NCI-H1436 (cell line): ENCODE measurements around the gene RRAS.

Experiments used
- DNase-seq: peaks from one replicate; lab custom pipeline; 2025; lab: John Stamatoyannopoulos, UW

The RRAS gene

GRCh38 chr19:49640113-49640898 is at the start of gene RRAS:
Gene RRAS (minus strand): TSS chr19:49640143. CDS start chr19:49640098, 45 bp downstream.
- DNase-seq = peak; percentile 100

GRCh38 chr19:49689133-49690078 is 49.5 kb upstream of the RRAS start, which contains the start of gene ADM5:
Gene ADM5 (plus strand): TSS chr19:49689594. CDS start chr19:49689838, 244 bp downstream.
- DNase-seq = peak; percentile 77

- DNase-seq = no peak
Measured at GRCh38 chr19:49688531-49689132, 48.7 kb upstream of the RRAS start.

- DNase-seq = no peak
Measured at GRCh38 chr19:49687566-49688316, 47.8 kb upstream of the RRAS start.

- no peak for DNase-seq
Measured at GRCh38 chr19:49687150-49687549, 47.2 kb upstream of the RRAS start.

- no peak for DNase-seq
Measured at GRCh38 chr19:49686503-49687088, 46.7 kb upstream of the RRAS start.

GRCh38 chr19:49685845-49686332 is 45.9 kb upstream of the RRAS start:
- no peak for DNase-seq

GRCh38 chr19:49684983-49685553 is 45.1 kb upstream of the RRAS start:
- no peak for DNase-seq

GRCh38 chr19:49684251-49684982 is 44.5 kb upstream of the RRAS start:
- DNase-seq = no peak

- no peak for DNase-seq
Measured at GRCh38 chr19:49683814-49684250, 43.9 kb upstream of the RRAS start.

- DNase-seq = no peak
Measured at GRCh38 chr19:49682274-49682673, 42.3 kb upstream of the RRAS start.

GRCh38 chr19:49681830-49682229 is 41.9 kb upstream of the RRAS start:
- no peak for DNase-seq

- DNase-seq = peak; percentile 92
Measured at GRCh38 chr19:49680421-49681351, 40.7 kb upstream of the RRAS start.

- no peak for DNase-seq
Measured at GRCh38 chr19:49679771-49680413, 39.9 kb upstream of the RRAS start.

- DNase-seq = no peak
Measured at GRCh38 chr19:49678985-49679770, 39.2 kb upstream of the RRAS start.

GRCh38 chr19:49677901-49678674 is 38.1 kb upstream of the RRAS start:
- peak; percentile 68 for DNase-seq
